GM12872 (cell line): ENCODE data around the gene RELCH.

Experiments used
- TF ChIP-seq, protein P1 (sequence below): IDR thresholded peaks from 3 replicates; pipeline ENCODE4 v1.5.1; 2011; ENCODE audit warnings: low read depth, mild to moderate bottlenecking, low read length, moderate library complexity; ENCODE audit not compliant: insufficient read depth

The RELCH gene

DNA sequence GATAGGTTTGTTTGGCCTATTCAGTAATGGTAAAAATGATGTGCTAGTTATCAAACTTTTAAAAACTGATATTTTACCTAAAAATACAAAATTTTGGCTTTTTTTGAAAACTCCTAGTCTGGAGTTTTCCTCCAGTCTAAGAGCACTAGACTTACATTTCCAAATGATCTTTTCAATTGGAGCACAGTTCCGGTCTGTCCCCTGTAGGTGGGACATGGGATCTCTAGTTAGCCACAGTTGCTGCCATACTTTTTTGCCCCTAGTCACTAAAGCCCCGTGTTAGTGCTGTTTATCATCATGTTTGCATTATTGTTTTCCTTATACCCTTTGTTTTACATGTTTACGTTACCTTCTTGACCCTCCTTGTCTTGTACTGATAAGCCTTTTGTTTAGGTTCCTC lies 52.4 kb downstream of the RELCH start:
- TF ChIP-seq, protein P1, sequence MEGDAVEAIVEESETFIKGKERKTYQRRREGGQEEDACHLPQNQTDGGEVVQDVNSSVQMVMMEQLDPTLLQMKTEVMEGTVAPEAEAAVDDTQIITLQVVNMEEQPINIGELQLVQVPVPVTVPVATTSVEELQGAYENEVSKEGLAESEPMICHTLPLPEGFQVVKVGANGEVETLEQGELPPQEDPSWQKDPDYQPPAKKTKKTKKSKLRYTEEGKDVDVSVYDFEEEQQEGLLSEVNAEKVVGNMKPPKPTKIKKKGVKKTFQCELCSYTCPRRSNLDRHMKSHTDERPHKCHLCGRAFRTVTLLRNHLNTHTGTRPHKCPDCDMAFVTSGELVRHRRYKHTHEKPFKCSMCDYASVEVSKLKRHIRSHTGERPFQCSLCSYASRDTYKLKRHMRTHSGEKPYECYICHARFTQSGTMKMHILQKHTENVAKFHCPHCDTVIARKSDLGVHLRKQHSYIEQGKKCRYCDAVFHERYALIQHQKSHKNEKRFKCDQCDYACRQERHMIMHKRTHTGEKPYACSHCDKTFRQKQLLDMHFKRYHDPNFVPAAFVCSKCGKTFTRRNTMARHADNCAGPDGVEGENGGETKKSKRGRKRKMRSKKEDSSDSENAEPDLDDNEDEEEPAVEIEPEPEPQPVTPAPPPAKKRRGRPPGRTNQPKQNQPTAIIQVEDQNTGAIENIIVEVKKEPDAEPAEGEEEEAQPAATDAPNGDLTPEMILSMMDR = no peak

DNA sequence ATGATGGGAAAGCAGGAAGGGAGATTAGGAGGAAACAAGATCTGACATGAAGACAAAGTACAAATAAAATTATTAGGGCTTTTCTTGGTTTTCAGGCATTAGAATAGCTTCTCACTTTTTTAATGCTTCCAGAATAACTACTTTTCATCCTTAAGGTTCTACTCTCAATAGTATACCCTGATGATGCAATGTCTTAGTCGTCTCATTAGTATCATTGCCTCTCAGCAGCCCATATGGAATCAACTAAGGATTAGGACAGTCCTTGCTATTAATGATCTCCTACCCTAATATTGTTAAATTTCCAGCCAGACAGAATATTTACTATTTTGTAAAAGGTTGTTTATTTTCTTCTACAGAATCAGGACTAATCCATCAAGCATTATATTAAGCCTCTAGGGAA lies 55.9 kb downstream of the RELCH start:
- TF ChIP-seq, protein P1 = no peak

DNA sequence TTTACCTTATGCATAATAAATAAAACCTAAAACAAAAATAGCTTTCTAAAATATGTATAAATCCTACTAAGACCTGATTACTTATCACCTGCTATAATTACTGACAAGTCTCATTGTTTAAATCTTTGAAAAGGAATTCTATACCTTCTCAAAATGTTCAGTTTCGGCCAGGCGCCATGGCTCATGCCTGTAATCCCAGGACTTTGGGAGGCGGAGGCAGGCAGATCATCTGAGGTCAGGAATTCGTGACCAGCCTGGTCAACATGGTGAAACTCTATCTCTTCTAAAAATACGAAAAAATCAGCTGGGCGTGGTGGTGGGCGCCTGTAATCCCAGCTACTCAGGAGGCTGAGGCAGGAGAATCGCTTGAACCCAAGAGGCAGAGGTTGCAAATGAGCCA lies 58.1 kb downstream of the RELCH start:
- TF ChIP-seq, protein P1 = no peak

DNA sequence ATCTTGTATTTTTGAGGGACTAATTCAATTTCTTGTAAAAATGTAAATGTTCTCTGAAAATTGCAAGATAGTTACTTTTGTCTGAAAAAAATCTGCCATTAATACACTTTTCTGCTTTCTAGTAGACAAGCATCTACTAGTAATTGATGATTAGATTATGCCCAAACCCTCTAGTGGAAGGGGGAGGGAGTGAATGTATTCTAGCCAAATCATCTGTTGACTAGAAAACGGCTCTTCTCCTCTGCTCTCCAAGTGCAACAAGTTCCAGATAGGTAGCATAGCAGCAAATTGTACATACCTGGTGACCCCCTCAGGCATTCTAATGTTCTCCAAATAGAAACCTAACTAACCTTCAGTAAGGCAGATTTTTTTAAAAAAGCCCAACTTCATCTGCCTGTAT lies 58.6 kb downstream of the RELCH start:
- TF ChIP-seq, protein P1 = peak; percentile 33; the same call in 1 of the 3 replicates

DNA sequence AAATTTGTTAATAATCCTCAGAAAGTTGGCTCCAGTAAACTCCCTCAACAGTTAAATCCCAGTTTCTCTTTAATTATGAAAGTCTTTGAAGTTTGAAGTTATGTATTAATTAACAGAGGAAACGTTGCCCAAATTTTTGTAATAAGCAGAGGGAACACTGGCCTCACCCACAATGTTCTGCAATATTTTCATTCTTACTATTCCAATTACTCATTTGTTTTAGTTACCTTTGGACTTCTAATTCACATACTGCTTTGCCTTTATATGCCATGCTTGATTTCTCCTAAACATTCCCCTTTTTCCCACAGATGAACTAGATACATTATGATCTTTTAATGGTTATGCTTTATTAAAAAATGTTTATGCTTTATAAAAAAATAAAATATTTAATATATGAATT lies 61.3 kb downstream of the RELCH start:
- TF ChIP-seq, protein P1 = no peak

DNA sequence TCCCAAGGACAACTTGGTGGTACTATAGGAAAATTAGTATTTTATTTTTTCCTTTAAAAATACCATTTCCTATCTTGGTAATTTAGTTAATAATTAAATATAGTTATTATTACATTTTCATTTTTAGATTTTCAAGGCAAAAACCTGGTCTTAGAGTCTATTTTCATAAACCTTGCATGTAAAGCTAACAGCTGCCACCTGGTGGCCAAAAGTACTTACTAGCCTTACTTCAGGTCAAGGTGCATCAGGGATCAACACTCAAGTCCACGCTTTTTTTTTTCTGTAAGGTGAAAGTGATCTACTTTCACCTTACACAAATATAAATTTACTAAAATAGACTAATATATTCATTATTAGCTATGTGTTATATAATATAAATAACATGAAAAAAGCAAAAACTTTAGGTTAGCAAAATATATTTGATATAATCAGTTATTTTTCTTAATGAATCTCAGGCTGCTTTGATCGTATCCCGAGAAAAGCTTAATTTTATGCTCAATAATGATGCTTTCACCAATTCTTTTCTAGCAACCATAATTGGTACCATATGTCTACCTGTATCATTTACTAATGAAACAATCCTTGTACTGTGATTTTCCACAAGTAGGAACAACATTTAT lies 62.5 kb downstream of the RELCH start:
- TF ChIP-seq, protein P1 = peak; percentile 66

DNA sequence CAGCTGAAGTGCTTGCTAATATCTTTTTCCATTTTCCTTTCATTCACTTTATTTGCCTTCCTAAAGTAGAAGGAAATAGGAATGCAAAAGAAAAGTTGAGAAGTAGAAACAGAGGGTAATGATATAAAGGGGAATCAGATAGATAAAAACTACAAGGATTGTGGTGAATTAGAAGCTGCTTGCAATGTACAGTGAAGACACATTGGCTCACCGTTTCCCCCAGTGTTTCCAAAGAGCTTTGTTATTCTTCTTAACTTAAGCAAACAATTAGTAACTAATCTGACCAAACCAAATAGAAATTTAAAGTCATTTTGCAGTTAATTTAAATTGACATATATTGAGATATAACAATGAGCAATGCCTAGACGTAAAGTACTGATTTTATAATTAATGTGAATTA lies 63.4 kb downstream of the RELCH start:
- TF ChIP-seq, protein P1 = no peak

DNA sequence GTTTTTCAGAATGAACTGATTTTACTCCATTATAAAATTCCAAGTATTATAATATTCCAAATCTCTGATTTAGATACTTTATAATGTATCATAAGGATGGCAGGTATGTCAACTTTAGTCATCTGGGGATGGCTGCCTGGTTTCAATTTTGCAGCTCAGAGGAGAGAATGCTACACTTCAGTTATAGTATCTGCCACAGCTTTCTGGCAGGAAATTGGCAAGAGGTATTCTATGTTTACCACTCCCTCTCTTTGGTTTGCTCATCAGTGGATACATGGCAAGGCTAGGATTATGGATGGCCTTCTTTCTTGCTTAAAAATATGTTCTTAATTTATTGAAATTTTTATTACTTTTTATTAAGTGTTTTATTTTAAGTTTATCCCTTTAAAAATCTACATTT lies 71.0 kb downstream of the RELCH start:
- TF ChIP-seq, protein P1 = no peak
